GM12878 (cell line): ENCODE measurements around the gene DYRK4. TPM values are rescaled to one million over a fixed set of nuclear protein-coding genes. Genes with fewer than 3 reads are reported as not detected.

Experiments used
- ATAC-seq: fragments of 200-7000 bp; cut with Tn5 transposase; 3 replicates; pipeline ENCODE4 v1.9.1; 2020; ENCODE audit warnings: mild to moderate bottlenecking, moderate library complexity
- BruUV-seq: library from RNA; stranded (reverse); fragments of 400-500 nt; replicated peaks from 2 replicates; lab custom pipeline; 2021; lab: Mats Ljungman, UMichigan
- CTCF ChIA-PET: fragments of 300-600 bp; sonication (Branson Sonifier 250); formaldehyde crosslinking; extraction: SDS; loops from one replicate; lab custom pipeline; 2021; ENCODE audit warnings: inconsistent platforms; lab: Yijun Ruan, JAX
- POLR2A ChIA-PET: fragments of 350-600 bp; formaldehyde crosslinking; extraction: SDS; loops from one replicate; lab custom pipeline; 2021; ENCODE audit warnings: inconsistent platforms; lab: Charles Lee
- RAD21 ChIA-PET: fragments of 300-600 bp; sonication (Branson Sonifier 250); formaldehyde crosslinking; loops from one replicate; lab custom pipeline; 2023; ENCODE audit warnings: antibody characterized with exemption; ENCODE audit not compliant: unreplicated experiment; lab: Charles Lee
- SMC1A ChIA-PET: fragments of 300-600 bp; sonication (Branson Sonifier 250); formaldehyde crosslinking; loops from one replicate; lab custom pipeline; 2023; ENCODE audit not compliant: unreplicated experiment, uncharacterized antibody; lab: Charles Lee
- DNase-seq: peaks from one replicate; pipeline ENCODE4 v3.0.0-alpha.2; 2011; ENCODE audit warnings: low read depth, low spot score
- FAIRE-seq: peaks from 3 replicates; lab custom pipeline; 2011; peaks lifted over from hg19 to GRCh38; lab: Jason Lieb, UNC
- H2AFZ ChIP-seq: 2 replicates; pipeline ENCODE4 v1.6.0; 2011; ENCODE audit warnings: low read depth, low read length, control low read depth; ENCODE audit not compliant: control insufficient read depth
- H3K27ac ChIP-seq: 2 replicates; pipeline ENCODE4 v1.5.1; 2011; ENCODE audit warnings: control low read depth; ENCODE audit not compliant: control insufficient read depth, insufficient read depth
- H3K27me3 ChIP-seq, 2 experiments: replicated peaks in 1 of 2; 2 replicates each; pipeline versions ENCODE4 v1.6.0 to v1.6.1; 2011; ENCODE audit warnings: low read length in 1 of 2; ENCODE audit not compliant: control insufficient read depth in 2 of 2, insufficient read depth in 2 of 2
- H3K36me3 ChIP-seq, 2 experiments: 2 replicates each; pipeline ENCODE4 v1.5.1; 2011; ENCODE audit warnings: low read length in 1 of 2; ENCODE audit not compliant: control insufficient read depth in 2 of 2, insufficient read depth in 2 of 2
- H3K4me1 ChIP-seq: 2 replicates; pipeline ENCODE4 v1.6.1; 2011; ENCODE audit warnings: mild to moderate bottlenecking, low read length, moderate library complexity, mixed read lengths; ENCODE audit not compliant: control insufficient read depth, insufficient read depth
- H3K4me2 ChIP-seq: 2 replicates; pipeline ENCODE4 v1.6.0; 2011; ENCODE audit warnings: control low read depth; ENCODE audit not compliant: control insufficient read depth, insufficient read depth
- H3K4me3 ChIP-seq: fragments of 200-600 bp; sonication (generic); 2 replicates; pipeline ENCODE4 v1.5.1; 2016
- H3K79me2 ChIP-seq: 2 replicates; pipeline ENCODE4 v1.6.0; 2011; ENCODE audit warnings: low read length; ENCODE audit not compliant: control insufficient read depth, insufficient read depth
- H3K9ac ChIP-seq: 2 replicates; pipeline ENCODE4 v1.8.0; 2011; ENCODE audit warnings: low read length, control low read depth, mixed read lengths; ENCODE audit not compliant: control insufficient read depth, insufficient read depth
- H3K9me3 ChIP-seq: replicated peaks from 3 replicates; pipeline ENCODE4 v1.5.1; 2011; ENCODE audit warnings: mild to moderate bottlenecking, low read length; ENCODE audit not compliant: control insufficient read depth, insufficient read depth
- H4K20me1 ChIP-seq: 2 replicates; pipeline ENCODE4 v1.6.0; 2011; ENCODE audit not compliant: control insufficient read depth, insufficient read depth
- BHLHE40 ChIP-seq, 2 experiments: fragments of 450-650 bp in 1 of 2; IDR thresholded peaks; 2 replicates each; pipeline ENCODE4 v1.6.1; 2011 to 2017; ENCODE audit warnings: low read depth in 2 of 2, borderline replicate concordance in 1 of 2, improper control_type of control experiment in 1 of 2, low read length in 1 of 2, mild to moderate bottlenecking in 1 of 2
- ETV6 ChIP-seq, 2 experiments: fragments of 450-650 bp in 1 of 2; IDR thresholded peaks in 1 of 2; conservative IDR thresholded peaks in 1 of 2; 2 replicates each; pipeline ENCODE4 v1.6.1; 2014; ENCODE audit warnings: antibody characterized with exemption in 1 of 2, borderline replicate concordance in 1 of 2, low read depth in 1 of 2, mild to moderate bottlenecking in 1 of 2, moderate library complexity in 1 of 2
- FOS ChIP-seq: IDR thresholded peaks from 3 replicates; pipeline ENCODE4 v1.6.1; 2011; ENCODE audit warnings: borderline replicate concordance; ENCODE audit not compliant: insufficient read length; ENCODE audit errors: extremely low read depth
- PKNOX1 ChIP-seq: fragments of 450-650 bp; IDR thresholded peaks from 2 replicates; pipeline ENCODE4 v1.6.1; 2016; ENCODE audit warnings: mild to moderate bottlenecking
- PML ChIP-seq: IDR thresholded peaks from 2 replicates; pipeline ENCODE4 v1.6.1; 2012; ENCODE audit warnings: low read length, inconsistent platforms
- SMC3 ChIP-seq: IDR thresholded peaks from 2 replicates; pipeline ENCODE4 v1.6.1; 2011; ENCODE audit warnings: low read length, improper control_type of control experiment, borderline replicate concordance
- SRF ChIP-seq, 2 experiments: IDR thresholded peaks; 2 replicates each; pipeline ENCODE4 v1.6.1; 2011; ENCODE audit warnings: low read depth in 2 of 2, low read length in 2 of 2, mild to moderate bottlenecking in 1 of 2, moderate library complexity in 1 of 2
- ZBTB11 ChIP-seq: fragments of 450-650 bp; formaldehyde crosslinking; IDR thresholded peaks from 2 replicates; pipeline ENCODE4 v1.5.0; 2022; ENCODE audit warnings: mild to moderate bottlenecking, missing genetic modification characterization
- WGBS: methylation state at CpG from one replicate; pipeline ENCODE4 v1.1.6; 2016; ENCODE audit warnings: low lambda C conversion rate; ENCODE audit not compliant: insufficient replicate concordance, insufficient coverage; ENCODE audit errors: missing lambda C conversion rate; 5-methylcytosine and 5-hydroxymethylcytosine counted together
- in situ Hi-C: fragments of 300-500 bp; cut with MboI; formaldehyde crosslinking; loops from 9 replicates; pipeline ENCODE4 v1.14.3; 2018; ENCODE audit warnings: mixed read lengths
- intact Hi-C: fragments of 100-400 bp; cut with micrococcal nuclease; formaldehyde crosslinking; loops from one replicate; pipeline ENCODE4 v1.14.2; 2022; ENCODE audit not compliant: unreplicated experiment
- polyA plus RNA-seq, 11 experiments: library from polyadenylated mRNA; depleted of rRNA in 4 of 11; unstranded in 6 of 11; stranded (reverse) in 5 of 11; fragments of >200 nt; fragmentation: Nextera tagmentation in 4 of 11; fragmentation: Illumina TruSeq in 1 of 11; extraction: Ambion mirVana in 4 of 11; extraction: Trizol in 1 of 11; gene quantifications; 1 replicate in 1 of 11; 2 replicates in 10 of 11; pipeline versions ENCODE4 v1.2.1 to v1.2.3, GENCODE V29; 2011 to 2016; ENCODE audit warnings: inconsistent platforms in 2 of 11, missing spikeins in 2 of 11, low read depth in 1 of 11
- total RNA-seq, 4 experiments: library from RNA; depleted of rRNA in 3 of 4; stranded (reverse); fragments of >200 nt in 3 of 4; fragmentation: Illumina TruSeq in 1 of 4; extraction: Trizol in 1 of 4; gene quantifications; 2 replicates each; pipeline versions ENCODE4 v1.2.1 to v1.2.3, GENCODE V29; 2013 to 2021

Gene DYRK4
- total and polyA plus RNA-seq, 10 of the 15 experiments (the other 5 are each of a cell fraction or from before 2014, with no cell fraction given): 30.8 to 66.7 (median 46.8) TPM

GRCh38 chr12:4557586-4557985 lies 4.4 kb upstream of the DYRK4 start:
- no peak overlapping the region for H3K4me2 ChIP-seq
- CTCF ChIA-PET: no interaction called here
- POLR2A ChIA-PET: no interaction called here
- H3K9me3 ChIP-seq: no peaks in the 10 kb centered on the region
- FAIRE-seq: no peak
- H3K4me3 ChIP-seq: no peak overlapping the region
- no TSS peak for BruUV-seq
- no peak for ATAC-seq
- H4K20me1 ChIP-seq: no peaks in the 10 kb centered on the region
- no peaks in the 10 kb centered on the region for H3K79me2 ChIP-seq
- no peaks in the 10 kb centered on the region for H3K4me1 ChIP-seq
- 98% methylated on average over 5 of the region's 5 CpGs for WGBS
- in situ Hi-C loops (no loop called here), intact Hi-C loops (no loop called here)
- H3K27me3 ChIP-seq: no peaks in the 10 kb centered on the region
- no peak overlapping the region for H2AFZ ChIP-seq
- no peak overlapping the region for H3K9ac ChIP-seq
- no peak for DNase-seq
- TF ChIP-seq ETV6 (conservative IDR thresholded peaks at IDR 0.05 in 1 of 2, IDR thresholded peaks at IDR 0.05 in 1 of 2; ENCODE audit: borderline replicate concordance in 1 of 2, low read depth in 1 of 2): no peak
- no peak for TF ChIP-seq PML
- no peak for TF ChIP-seq ZBTB11 (CRISPR knock-in tag)
- no peak for TF ChIP-seq PKNOX1
- TF ChIP-seq BHLHE40 (IDR thresholded peaks at IDR 0.05; ENCODE audit: borderline replicate concordance in 1 of 2, low read depth in 2 of 2, low read length in 1 of 2): no peak
- no peak for TF ChIP-seq SRF (IDR thresholded peaks at IDR 0.05; ENCODE audit: low read depth in 2 of 2, low read length in 2 of 2)
- TF ChIP-seq FOS: no peak
- TF ChIP-seq SMC3: no peak
- RAD21 ChIA-PET: no interaction called here
- SMC1A ChIA-PET: no interaction called here
- peaks cover 0 to 23% of the 10 kb centered on the region in 2 experiments; a peak in 3 of 4 replicates for H3K36me3 ChIP-seq
- no peak overlapping the region for H3K27ac ChIP-seq
